Stimulated activated CD8-positive, alpha-beta memory T cell treated with anti-CD3 and anti-CD28 coated beads, Interleukin-12 subunit alpha, Interleukin-12 subunit beta, amount 100 ng/mL, for 24 hours (primary cell): ENCODE data around the gene CATSPERZ.
A peak's percentile ranks its signal among the peaks of the same experiment; 100 is the strongest.

Source experiments
- DNase-seq: peaks from one replicate; pipeline ENCODE4 v3.0.0-alpha.2; 2020; ENCODE audit errors: extremely low read depth

CATSPERZ gene

DNA sequence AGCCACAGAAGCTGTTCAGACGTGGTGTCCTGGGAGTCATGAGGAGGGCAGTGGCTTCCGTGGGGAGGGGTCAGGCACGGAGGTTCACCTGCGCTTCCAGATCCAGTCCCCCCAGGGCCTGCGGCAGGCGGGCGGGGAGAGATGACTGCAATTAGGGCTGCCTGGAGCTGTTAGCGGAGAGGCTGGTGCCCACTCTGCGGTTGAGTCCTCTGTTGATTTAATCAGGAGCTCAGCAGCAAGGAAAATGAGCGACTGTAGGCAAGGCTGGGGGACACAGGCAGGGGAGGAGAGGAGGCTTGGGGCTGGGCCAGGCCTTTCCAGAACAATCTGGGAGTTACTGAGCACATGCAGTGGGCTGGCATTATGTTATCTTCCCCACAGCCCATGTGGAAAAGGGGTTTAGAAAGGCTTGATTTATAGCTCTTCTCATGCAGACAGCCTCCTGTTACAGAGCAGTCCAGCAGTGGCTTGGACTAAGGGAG lies 35.7 kb upstream of the CATSPERZ start:
- DNase-seq = no peak

DNA sequence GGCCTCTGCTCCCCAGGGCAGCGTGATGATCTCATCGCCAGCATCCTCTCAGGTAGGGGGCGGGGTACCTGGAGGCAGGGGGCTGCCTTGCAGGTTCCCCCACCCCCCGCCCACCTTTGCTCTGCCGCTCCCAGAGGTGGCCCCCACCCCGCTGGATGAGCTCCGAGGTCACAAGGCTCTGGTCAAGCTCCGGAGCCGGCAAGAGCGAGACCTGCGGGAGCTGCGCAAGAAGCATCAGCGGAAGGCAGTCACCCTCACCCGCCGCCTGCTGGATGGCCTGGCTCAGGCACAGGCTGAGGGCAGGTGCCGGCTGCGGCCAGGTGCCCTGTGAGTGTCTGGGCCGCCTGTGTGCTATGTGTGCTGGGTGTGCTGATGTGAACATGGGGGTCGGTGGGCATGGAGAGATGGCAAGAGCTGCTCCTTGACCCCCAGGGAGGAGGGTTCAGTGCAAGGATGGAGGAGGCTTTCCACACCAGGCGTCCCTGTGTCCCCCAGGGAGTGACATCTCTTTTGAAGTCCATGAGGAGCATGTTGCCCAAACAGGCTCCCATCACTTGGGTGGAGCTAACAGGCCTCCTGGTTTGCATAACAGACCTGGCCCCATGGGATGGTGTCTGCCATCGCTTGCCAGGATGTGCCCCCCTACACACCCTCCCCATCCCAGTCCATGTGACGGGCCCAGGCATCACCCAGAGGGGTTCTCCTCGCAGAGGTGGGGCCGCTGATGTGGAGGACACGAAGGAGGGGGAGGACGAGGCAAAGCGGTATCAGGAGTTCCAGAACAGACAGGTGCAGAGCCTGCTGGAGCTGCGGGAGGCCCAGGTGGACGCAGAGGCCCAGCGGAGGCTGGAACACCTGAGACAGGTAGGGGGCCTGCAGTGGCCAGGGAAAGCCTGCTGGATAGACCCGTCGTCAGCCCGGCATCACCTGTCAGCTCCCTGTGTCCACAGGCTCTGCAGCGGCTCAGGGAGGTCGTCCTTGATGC lies 34.7 kb upstream of the CATSPERZ start:
- no peak for DNase-seq

DNA sequence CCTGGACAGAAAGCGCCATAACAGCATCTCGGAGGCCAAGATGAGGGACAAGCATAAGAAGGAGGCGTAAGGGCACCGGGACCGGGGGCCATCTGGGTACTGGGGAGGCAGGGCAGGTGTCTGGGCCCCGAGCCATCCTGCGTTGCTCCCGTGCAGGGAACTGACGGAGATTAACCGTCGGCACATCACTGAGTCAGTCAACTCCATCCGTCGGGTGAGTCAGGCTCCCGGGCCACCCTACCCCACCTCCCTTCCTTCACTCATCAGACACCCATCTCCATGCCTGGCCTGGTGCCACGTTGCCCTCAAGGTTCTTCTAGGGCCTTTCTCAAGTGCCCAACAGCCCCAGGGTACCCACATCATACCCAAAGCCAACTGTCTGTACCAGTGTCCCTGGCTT lies 33.8 kb upstream of the CATSPERZ start:
- no peak for DNase-seq

DNA sequence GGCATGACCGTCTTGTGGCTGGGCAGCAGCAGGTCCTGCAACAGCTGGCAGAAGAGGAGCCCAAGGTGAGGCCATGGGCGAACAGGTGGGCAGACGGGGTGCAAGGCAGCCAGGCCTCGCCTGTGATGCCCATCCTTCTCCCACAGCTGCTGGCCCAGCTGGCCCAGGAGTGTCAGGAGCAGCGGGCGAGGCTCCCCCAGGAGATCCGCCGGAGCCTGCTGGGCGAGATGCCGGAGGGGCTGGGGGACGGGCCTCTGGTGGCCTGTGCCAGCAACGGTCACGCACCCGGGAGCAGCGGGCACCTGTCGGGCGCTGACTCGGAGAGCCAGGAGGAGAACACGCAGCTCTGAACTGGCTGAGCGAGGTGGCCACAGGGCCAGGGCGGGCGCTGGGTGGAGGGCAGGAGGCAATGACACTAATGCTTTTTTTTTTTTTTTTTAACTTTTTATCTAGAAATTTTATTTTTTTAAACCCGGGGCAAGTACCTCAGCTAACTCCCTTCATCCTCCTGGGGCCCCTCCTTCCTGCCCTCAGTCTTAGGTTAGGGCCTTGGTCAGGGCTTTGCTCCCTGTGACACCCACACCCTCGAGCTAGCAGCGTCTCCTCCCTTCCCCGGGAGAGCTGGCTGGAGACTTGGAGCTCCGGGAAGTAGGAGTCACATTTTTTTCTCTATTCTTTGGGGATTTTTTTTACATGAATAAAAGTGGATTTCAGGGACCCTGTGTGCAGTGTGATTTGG lies 32.8 kb upstream of the CATSPERZ start:
- no peak for DNase-seq

DNA sequence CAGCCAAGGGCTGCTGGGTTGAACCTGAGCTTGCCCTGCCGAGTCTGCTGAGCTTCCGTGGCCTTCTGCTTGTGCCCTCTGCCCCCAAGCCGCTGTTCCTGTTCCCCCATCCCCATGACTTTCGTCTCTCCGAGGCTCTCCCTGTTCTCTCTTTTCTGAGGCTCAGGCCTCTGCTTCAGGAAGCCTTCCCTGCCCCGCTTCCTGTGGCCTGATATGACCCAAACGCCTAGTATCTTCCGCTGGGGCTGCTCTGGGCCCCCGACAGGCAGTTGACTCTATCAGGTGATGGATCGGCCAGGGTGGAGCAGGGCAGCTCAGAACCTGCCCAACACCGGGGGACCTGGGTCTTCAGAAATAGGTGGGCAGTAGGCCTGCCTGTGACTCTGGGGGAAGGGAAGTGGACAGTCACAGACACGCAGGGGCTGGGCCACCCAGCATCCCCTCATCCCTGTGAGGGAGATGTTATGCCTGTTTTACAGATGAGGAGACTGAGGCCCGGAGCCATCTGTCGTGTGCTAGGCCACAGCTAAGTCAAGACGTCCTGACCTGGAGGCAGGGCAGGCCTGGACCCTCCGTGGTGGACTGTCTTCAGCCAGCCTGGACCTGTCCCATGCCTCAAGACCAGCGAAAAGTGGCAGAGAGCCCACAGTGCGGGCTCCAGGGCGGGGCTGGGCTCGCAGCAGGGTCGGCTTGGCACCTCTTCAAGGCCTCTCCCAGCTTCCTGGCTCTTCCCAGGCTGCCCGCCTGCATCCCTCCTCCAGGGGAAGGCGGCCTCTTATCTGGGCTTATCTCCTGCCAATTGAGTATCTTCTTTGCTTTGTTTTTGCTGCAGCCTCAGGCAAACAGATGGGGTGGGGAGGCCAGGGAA lies 31.9 kb upstream of the CATSPERZ start:
- DNase-seq = no peak

DNA sequence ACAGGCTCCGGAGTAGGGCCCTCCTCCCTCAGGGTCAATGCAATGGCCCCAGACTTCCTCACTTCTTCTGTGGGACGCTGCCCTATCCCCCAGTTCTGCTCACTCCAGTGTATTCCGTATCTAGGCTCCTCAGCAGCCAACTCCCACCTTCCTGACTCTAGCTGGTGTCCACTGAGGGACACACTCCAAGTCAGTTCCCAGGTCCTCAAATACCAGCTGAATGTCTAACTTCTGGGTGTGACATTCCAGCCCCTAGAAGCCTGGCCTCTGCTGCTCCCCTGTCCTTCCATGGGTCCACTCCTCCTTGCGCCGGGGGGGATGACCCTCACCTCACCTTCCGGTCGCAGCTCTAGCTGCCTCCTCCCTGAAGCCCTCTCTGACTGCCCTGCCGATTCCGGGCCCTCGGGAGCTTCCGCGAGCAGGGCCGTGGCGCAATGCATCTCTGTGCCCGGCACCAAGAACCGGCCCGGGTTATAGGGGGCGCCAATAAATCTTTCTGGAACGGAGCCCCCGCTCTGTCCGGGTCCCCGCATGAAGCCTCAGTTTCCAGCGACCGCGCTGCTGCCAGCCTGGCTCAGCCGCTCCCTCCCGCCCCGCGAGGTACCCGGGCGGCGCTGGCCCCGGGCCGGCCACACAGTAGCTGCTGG lies 31.1 kb upstream of the CATSPERZ start:
- DNase-seq = no peak

DNA sequence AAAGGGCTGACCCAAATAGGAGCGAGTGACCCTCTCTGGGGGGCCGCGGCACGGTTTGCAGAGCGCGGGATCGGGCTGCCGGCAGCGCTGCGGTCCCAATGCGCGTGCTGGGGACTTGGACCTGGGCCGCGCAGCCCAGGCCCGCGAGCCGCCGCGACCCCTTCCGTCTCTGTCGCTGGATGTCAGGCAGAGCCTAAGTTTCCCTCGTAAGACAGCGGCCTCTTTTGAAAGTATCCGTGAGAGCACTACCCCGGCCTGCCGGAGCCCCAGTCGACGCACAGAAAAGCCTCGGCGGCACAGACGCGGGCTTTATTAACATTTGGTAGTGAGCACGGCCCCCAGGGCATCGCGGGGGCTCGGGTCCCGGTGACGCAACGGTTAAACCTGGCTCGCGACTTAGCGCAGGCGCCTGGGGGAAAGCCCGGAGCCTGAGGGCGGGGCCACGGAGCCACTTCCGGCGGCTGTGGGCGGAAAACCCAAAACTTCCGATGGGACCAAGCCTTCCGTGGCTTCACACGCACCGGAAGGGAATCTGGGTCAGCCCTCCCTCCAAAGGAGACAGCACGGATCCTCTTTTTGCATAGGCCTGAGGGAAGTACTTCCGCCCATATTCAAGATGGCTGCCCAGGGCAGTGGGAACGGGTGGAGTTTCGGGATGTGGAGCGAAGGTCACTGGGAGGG lies 30.5 kb upstream of the CATSPERZ start:
- peak; percentile 92 for DNase-seq

DNA sequence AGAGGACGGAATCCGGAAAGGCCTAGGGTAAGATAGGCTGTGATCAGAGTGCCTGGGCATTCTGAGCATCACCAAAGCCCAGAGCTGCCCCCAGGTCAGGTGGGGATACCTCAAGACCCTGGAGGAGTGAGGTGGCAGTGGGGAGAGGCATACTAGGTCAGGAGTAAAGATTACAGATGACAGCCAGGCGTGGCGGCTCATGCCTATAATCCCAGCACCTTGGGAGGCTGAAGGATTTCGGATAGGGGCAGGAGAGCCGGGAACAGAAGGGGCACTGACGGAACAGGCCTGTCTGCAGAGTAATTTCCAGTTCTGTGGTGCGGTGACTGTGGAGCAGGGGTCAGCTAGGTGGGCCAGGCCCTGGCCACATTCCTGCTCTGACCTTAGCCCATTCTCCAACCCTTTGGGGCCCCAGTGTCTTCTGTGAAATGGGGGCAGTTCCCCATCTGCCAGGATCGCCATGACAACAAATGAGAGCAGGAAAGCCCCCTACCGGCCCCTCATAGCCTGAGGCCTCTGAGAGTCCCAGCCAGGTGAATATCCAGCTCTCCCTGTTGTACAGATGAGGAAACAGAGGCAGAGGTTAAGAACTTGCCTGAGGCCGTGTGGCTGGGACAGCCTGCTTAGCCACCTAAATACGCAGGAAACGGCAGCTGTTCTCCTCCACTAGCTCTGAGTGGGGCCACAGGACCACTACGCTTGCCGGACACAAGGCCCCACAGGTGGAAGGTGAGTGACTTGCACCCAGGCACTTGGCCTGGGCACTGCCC lies 24.9 kb upstream of the CATSPERZ start:
- DNase-seq = no peak

DNA sequence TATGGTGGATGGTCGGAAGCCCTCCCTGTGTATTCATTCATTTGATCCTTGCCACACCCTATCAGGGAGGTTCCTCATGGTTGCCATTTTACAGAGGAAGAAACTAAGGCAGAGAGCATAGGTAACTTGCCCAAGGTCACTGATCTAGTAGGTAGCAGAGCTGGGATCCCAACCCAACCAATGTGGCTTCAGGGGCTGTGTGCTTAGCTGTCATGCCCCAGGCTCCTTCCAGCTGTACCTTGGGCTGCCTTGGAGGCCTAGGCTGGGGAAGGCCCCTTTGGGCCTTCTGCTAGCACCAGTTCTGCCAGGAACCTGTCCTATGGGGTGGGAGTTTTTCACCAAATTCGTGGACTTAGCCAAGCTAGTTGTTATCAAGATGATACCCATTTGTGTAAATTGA lies 24.3 kb upstream of the CATSPERZ start:
- no peak for DNase-seq

DNA sequence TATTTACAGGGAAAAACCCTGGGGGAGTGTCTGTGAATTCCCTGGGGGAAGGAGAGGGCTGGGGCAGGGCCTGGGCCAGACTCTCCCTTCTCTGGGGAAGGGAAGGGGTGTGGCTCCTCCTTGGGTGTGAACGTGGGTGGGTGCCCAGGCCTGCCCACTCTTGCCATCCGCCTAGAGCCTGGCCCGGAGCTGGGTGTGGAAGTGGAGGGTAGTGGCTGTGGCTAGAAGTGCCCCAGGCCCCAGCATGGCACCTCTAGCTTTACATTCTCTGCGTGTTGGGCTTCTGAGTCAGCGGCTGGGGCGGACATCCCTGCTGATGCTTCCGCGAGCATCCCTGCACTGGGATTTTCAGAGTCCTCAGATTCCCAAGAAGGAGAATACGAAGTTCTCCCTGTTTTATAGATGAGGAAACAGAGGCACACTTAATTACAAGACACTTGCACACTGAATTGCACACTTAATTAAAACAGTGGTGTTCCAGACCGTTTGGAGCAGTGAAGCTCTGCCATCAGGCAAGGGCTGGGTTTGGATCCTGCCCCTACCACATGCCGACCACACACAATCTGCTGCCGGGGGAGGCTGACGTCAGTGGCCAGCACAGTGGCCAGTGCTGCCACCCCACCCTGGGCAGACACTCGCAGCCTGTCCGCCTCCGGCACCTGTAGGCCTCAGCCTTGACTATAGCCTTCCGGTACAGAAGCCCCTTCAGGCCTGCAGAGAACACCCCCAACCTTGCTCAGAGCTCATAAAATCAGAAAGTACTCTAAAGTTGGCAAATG lies 23.3 kb upstream of the CATSPERZ start:
- DNase-seq = no peak

DNA sequence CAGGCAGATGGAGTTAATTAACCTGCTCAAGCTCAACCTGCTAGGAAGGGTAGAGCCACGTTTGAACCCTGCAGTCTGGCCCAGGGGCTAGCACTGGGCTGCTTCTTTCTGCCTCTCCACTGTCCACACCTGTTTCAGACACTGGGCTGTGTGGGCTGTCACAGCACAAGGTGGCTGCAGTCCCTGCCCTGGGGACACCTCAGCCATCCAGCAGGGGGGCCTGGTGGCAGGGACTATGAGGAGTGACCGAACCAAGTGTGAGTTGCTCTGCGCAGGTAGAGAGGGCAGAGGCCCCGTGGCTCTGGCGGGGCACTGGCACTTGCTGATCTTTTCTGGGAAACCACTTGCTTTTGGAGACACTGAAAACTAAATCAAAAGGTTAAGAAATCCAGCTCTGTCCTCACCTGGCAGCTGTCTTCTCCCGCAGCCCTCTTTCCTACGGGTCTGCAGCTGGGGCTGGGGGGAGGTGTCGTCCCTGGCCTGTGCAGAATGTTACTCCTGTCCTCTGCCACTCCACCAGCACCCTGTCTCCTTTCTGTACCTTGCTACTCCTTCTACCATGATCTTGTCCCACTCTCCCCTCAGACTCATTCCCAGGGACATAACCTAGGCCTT lies 21.5 kb upstream of the CATSPERZ start:
- no peak for DNase-seq

DNA sequence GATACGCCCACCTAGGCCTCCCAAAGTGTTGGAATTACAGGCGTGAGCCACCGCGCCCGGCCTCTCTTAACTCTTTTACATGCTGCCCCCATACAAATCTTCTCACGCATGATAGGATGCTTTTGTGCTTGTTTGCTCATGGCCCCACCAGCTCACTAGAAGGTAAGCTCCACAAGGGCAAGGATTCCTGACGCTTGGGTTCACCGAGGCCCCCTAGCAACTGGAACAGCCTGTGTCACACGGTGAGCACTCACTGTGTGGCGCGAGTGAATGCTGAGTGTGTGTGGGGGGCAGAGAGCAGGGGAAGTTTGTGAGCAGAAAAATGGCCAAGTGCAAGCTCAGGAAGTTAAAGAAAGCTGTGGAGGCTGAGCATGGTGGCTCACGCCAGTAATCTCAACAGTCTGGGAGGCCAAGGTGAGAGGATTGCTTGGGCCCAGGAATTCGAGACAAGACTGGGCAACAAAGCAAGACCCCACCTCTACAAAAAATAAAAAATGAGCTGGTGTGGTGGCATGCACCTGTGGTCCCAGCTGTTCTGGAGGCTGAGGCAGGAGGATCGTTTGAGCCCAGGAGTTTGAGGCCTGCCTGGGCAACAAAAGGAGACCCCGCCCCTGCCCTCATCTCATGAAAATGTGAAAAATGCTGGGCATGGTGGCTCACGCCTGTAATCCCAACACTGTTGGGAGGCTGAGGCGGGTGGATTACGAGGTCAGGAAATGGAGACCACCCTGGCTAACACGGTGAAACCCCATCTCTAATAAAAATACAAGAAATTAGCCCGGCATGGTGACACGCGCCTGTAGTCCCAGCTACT lies 18.0 kb upstream of the CATSPERZ start:
- no peak for DNase-seq

DNA sequence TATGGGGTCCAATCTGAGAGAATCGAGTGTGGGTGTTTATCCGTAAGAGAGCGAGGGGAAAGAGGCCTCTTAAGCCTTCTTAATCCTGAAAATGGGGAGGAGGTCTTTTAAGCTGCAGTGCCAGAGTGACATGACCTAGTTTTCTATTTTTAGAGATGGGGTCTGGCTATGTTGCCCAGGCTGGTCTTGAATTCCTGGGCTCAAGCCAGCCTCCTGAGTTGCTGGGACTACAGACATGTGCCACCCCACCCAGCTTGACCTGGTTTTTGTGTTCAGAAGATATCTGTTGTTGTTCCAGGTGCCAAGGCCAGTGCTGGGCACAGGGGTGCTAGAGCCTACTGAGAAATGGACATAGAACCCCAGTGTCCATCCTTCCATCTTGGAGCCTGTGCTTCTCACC lies 17.1 kb upstream of the CATSPERZ start:
- DNase-seq = no peak

DNA sequence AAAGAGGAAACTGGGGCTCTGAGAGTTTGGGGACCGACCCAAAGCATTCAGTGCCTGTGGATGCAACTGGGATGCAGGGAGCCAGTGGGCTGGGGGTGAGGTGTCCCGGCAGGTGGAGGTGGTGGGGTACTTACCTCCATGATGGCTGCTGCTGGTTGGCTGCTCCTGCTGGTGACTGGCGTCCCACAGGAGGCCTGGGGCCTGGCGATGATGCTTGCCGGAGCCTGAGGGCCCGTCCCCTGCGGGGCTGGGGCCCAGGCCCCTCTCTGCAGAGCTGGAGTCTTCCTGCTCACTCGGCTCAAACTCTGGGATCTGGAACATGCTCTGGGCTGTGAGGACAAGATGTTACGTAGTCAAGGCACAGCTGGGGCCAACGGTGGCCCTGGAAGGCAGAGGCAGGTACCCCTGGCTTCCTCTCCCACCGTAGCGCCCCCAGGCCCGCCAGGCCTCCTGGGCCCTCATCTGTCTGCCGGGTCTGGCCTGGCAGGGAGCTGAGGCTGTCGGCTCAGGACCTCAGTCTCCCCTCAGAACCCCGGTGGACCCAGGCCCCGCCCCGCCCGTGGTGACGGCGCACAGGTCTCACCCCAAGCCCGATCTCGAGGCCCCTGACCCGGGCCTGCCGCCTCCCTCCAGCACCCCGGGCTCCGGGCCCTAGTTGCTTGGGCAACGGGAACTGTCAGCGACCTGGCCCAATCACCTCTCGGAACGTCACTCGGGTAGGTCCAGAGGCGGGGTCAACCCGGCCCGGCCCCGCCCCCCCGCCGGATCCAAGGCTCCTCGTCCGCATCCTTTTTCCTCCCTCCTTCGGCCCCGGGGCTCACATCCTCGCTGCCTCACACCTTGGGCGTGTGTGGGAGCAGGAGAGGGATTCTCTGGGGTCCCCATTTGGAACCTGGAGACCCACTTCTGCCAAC lies 15.9 kb upstream of the CATSPERZ start, which contains the start of gene BAD:
TSS of gene BAD (minus strand) at position 618 of the 914 bp plus-strand sequence. CDS start at position 321, 297 bp downstream.
- peak; percentile 78 for DNase-seq

DNA sequence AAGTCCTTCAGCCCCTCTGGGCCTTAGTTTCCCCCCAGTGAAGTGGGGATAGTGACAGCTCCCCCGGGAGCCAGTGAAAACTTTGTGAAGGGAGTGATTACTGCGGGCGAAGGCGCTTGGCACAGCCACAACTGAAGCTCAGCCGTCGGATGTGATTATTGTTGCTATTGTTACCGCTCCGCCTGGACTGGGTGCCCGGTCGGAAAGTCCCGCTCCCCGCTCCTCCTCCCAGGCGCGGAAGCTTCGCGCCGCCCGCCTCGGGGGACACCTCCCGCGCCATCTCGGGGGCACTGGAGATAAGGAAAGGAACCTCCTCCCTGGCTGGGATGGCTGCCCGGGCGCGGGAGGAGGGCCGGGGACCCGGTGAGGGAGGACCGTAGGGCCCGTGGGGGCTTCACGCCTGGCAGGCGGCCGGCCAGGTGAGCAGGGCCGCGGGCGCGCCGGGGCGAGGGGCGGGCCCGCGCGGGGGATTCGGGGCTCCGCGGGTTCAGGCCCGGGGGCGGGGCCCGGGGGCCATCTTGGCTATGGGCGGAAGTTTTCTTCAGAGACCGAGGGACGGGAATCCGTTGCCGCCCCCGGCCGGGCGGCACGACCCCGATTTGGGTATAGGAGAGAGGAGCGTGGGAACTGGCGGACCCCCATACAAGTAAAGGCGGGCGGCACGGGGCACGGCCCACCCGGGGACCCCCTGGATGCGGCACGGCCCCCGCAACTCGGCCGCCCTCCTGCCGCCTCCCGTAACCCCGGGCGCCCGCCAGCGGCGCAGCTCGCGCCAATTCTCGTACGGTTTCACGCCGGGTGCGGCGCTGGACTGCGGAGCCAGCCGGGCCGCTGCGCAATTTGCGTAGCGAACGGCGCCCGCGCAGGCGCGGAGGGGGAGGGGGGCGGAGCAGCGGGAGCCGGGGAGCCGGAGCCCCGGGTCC lies 14.9 kb upstream of the CATSPERZ start, which contains the start of gene GPR137:
TSS of gene GPR137 (plus strand) at position 887 of the 923 bp plus-strand sequence. CDS start 677 bp downstream, outside the sequence.
- no peak for DNase-seq
